ENCODE results near the gene HDAC4. TPM values are rescaled to one million over a fixed set of nuclear protein-coding genes. Genes with fewer than 3 reads are reported as not detected.
A peak's percentile ranks its signal among the peaks of the same experiment; 100 is the strongest.

HDAC4 gene
- total and polyA plus RNA-seq, 3 donors from 2014 or later, result 29.0 to 67.5 (median 58.7) TPM

DNA sequence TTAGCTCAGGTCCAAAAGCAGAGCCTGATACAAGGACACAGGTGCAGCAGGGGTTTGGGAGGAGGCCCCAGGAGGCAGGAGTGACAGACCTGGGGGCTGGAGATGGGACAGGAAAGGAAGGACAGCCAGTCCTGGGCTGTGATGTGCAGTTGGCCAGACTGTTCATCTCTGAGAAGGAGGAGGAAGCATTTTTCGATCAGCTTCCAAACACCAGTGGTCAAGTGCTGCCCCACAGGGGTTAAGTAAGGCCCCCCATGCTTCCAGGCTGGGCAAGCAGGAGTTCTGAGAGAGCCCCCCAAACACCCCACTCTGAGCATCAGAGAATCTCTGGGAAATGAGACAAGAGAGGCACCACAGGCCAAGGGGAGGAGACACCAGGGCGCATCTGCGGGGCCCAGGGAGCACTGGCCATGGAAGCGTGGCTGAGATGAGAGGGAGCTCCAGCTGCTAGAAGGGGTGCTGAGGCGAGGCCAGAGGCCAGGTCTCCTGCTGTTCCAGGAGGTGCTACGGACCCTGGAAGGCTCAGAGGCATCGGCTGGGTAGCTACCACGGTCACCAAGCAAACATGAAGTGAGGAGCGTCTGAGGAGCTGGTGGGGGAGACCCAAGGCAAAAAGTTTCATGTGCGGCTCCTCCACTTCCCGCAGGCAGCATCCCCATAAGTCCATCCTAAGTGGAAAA lies 5.6 kb upstream of the HDAC4 start:
- Histone ChIP-seq H3K27me3 (no peaks in the 10 kb centered on the region), H3K9me3 (no peaks in the 10 kb centered on the region), H3K27ac (no peak overlapping the region), H3K4me1 (no peaks in the 10 kb centered on the region), H3K4me3 (no peak overlapping the region), H3K36me3 (ENCODE audit: low read depth, missing control alignments) (no peaks in the 10 kb centered on the region)
- DNase-seq, result no peak
- no peak for TF ChIP-seq POLR2A (IDR thresholded peaks at IDR 0.05)
- TF ChIP-seq, protein P1, sequence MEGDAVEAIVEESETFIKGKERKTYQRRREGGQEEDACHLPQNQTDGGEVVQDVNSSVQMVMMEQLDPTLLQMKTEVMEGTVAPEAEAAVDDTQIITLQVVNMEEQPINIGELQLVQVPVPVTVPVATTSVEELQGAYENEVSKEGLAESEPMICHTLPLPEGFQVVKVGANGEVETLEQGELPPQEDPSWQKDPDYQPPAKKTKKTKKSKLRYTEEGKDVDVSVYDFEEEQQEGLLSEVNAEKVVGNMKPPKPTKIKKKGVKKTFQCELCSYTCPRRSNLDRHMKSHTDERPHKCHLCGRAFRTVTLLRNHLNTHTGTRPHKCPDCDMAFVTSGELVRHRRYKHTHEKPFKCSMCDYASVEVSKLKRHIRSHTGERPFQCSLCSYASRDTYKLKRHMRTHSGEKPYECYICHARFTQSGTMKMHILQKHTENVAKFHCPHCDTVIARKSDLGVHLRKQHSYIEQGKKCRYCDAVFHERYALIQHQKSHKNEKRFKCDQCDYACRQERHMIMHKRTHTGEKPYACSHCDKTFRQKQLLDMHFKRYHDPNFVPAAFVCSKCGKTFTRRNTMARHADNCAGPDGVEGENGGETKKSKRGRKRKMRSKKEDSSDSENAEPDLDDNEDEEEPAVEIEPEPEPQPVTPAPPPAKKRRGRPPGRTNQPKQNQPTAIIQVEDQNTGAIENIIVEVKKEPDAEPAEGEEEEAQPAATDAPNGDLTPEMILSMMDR (IDR thresholded peaks at IDR 0.05), result no peak
- WGBS, 2 donors, result 92 to 95% methylated on average over 8 to 11 of the region's 11 CpGs
- intact Hi-C loops (cut with DNase I; ENCODE audit: low total_unique reads), result no loop called here

DNA sequence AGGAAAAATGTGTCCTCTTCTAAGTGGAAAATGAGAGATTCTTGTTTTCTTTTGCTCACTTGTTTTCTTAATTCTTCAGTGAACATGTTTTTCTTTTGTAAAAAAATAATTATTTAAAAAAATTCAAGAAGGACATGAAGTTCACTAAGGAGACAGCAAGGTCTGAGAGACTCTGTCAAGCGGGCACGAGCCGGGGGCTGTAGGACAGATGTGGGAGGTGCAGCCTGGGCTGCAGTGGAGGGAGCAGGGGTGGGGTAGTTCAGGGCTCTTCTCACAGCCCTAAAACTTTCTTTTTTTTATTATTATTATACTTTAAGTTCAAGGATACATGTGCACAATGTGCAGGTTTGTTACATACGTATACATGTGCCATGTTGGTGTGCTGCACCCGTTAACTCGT lies 4.3 kb upstream of the HDAC4 start:
- no peaks in the 10 kb centered on the region for H3K27me3 ChIP-seq
- TF ChIP-seq, protein P1 (IDR thresholded peaks at IDR 0.05), result no peak
- no peak for TF ChIP-seq POLR2A (IDR thresholded peaks at IDR 0.05)
- DNase-seq, result no peak
- 71 to 78% methylated on average over 6 of the region's 6 CpGs for WGBS, 2 donors
- no peaks in the 10 kb centered on the region for H3K4me1 ChIP-seq
- no peaks in the 10 kb centered on the region for H3K9me3 ChIP-seq
- no peak overlapping the region for H3K4me3 ChIP-seq
- no peak overlapping the region for H3K27ac ChIP-seq
- intact Hi-C loops (cut with DNase I; ENCODE audit: low total_unique reads), result no loop called here
- no peaks in the 10 kb centered on the region for H3K36me3 ChIP-seq (ENCODE audit: low read depth, missing control alignments)

DNA sequence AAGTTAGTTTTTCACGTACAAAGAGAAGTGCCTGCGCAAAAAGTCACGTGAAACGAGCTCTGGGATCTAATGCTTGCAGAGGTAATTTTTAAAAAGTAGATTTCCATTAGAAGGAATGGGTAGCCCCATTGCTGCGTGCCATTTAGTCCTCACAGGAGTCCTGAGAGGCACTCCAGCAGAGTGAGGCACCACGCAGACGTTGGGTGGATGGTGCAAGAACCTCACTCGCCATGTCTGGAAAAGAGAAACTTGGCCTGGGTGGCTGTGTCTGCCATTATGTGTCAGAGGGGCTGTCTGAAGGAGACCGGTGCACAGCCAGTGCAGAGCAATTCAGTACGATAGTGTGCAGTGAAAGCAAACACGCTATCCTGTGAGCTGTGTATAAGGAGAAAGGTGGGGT lies 1.8 kb upstream of the HDAC4 start:
- Histone ChIP-seq H3K36me3 (ENCODE audit: low read depth, missing control alignments) (no peaks in the 10 kb centered on the region), H3K27ac (no peak overlapping the region), H3K9me3 (no peaks in the 10 kb centered on the region), H3K4me1 (peaks cover 8% of the 10 kb centered on the region), H3K27me3 (no peaks in the 10 kb centered on the region), H3K4me3 (peak overlapping the region in 1 of 2 donors; percentile 91)
- intact Hi-C loops (cut with DNase I; ENCODE audit: low total_unique reads), result no loop called here
- 67 to 80% methylated on average over 11 of the region's 11 CpGs for WGBS, 2 donors
- TF ChIP-seq, protein P1 (IDR thresholded peaks at IDR 0.05), result no peak
- no peak for TF ChIP-seq POLR2A (IDR thresholded peaks at IDR 0.05)
- DNase-seq, result no peak

DNA sequence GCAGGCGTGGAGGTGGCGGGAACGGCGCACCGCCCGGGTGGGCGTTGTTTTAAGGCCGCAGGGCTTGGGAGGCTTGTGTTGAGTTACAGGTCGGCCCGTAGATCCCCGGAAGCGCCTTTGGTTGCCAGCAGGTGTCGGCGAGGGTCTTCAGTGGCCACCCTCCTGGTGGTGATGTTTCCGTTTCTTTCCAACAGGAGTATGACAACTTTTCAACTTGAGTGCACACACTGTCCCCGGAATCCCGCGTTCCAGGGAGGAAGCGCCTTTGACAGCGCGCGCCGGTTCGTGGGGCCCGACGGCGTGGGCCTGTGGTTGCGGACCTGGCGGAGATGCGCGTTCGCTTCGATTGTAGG lies 1.0 kb upstream of the HDAC4 start:
- Histone ChIP-seq H3K9me3 (no peaks in the 10 kb centered on the region), H3K27me3 (no peaks in the 10 kb centered on the region), H3K4me3 (peak overlapping the region; percentile 83 to 91), H3K36me3 (ENCODE audit: low read depth, missing control alignments) (no peaks in the 10 kb centered on the region), H3K27ac (peak overlapping the region; percentile 100), H3K4me1 (peaks cover 12% of the 10 kb centered on the region)
- TF ChIP-seq POLR2A (IDR thresholded peaks at IDR 0.05), result no peak
- TF ChIP-seq, protein P1 (IDR thresholded peaks at IDR 0.05), result no peak
- intact Hi-C loops (cut with DNase I; ENCODE audit: low total_unique reads), result no loop called here
- 1% methylated on average over 18 to 33 of the region's 33 CpGs for WGBS, 2 donors
- peak; percentile 78 for DNase-seq

Measured in testis (tissue), 3 donors.